HG03108 (cell line): ENCODE results near the gene ANTXR2.

Experiments used
- ATAC-seq: cut with Tn5 transposase; IDR thresholded peaks from one replicate; pipeline ENCODE4 v1.9.1; 2021; ENCODE audit warnings: moderate library complexity; ENCODE audit not compliant: unreplicated experiment

Gene ANTXR2

DNA sequence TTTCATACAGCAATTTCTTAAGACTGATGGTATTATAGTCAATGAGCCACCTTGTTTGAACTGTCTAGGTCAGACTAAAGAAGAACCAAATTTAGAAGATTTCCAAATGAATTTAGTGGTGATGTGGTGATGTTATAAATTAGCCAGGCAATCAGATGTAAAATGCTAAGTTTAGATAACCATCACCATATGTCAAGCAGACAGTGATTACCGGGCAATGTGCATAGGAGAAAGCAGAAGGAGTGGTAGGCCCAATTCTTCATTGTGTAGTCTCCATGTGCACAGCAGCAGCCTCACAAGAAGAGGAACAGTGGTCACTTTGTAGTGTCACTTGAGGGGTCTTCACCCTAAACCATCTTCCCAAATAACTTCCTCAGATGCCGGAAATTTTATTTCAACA lies 198.8 kb downstream of the ANTXR2 start:
- no peak for ATAC-seq

GRCh38 chr4:79872738-79873137 lies 200.3 kb downstream of the ANTXR2 start:
- ATAC-seq, result no peak

GRCh38 chr4:79871961-79872360 lies 201.1 kb downstream of the ANTXR2 start:
- no peak for ATAC-seq

DNA sequence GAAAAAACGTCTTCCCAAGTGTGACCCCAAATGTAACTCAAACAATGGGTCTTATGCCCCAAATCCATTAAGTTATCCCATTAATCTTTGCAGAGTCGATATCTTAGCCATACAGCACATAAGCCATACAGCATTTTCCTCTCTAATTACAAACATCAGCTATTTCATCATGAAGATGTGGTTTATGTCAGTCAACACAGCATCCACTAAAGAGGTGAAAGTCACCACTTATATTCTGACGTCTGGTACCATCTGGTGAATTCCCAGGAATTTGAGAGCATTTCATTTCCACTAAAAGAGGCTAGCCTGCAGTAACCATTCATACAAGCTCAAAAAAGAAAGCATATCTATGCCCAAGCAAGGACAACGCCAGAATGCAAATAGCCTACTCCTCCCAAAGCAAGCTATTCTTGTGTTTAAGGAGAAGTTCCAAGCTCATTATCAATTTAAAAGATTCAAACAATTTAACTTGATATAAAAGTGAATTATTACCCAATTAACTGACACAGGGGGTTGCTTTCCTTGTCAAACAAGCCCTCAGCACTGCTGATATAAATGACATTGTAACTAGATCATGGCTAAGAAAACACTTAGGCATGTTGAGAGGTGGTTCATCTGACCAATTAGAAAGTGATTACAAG lies 203.3 kb downstream of the ANTXR2 start:
- no peak for ATAC-seq

DNA sequence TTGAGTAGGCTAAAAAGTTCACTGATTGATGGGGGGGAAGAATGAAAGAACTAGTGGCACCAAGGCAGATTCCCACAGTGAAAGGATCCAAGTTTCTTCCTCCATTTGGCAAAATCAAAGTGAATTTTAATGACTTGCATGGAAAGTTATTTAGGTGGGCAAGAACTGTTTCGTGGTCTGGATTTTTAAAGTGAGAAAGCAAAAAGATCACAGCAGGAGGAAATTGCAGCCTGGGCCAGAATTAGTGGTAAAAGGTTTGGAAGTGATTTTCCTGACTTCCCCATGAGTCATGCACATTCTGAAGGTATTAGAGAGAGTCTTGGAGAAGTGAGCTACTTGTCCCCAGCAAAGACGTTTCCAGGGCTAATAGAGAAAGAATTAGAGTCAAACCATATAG lies 207.8 kb downstream of the ANTXR2 start:
- no peak for ATAC-seq

GRCh38 chr4:79864500-79865200 lies 208.4 kb downstream of the ANTXR2 start:
- no peak for ATAC-seq

DNA sequence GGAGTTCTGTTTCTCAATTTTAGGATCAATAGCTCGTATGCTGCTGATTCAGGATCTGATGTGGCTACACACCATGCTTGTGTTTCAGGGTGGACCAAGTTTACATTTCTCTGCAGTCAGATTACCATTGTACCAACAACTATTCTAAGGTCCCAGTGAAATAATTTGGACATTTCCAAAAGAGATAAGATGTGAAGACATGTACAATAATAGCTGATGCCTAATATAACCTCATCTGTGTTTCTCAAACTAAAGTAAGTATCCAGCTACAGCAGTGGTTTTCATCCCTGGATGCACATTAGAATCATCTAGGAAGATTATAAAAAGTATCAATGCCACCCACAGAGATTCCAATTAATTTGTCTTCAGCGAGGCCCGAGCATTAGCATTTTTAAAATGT lies 209.7 kb downstream of the ANTXR2 start:
- no peak for ATAC-seq

- no peak for ATAC-seq
These were observed 210.2 kb downstream of the ANTXR2 start for GRCh38 chr4:79862821-79863220.

DNA sequence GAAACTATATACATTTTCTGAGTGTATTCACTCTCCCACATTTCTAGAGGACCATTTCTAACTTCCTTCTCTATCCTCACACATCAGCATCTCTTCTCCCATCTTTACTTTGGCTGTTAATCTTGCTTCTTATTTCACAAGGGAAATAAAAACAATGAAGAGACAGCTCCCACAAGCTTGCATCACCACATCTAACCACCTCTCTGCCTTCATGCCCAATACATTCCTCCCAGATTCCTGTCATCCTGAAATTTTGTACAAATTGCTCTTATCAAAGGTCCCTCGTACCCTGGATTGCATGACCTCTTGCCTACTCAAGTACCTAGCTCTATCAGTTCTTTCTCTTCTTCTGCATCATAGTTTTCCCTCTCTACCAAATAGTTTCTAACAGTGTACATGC lies 215.2 kb downstream of the ANTXR2 start:
- no peak for ATAC-seq

- ATAC-seq, result no peak
These were observed 216.8 kb downstream of the ANTXR2 start for GRCh38 chr4:79856196-79856595.

GRCh38 chr4:79854856-79855502 lies 218.1 kb downstream of the ANTXR2 start:
- ATAC-seq, result no peak

DNA sequence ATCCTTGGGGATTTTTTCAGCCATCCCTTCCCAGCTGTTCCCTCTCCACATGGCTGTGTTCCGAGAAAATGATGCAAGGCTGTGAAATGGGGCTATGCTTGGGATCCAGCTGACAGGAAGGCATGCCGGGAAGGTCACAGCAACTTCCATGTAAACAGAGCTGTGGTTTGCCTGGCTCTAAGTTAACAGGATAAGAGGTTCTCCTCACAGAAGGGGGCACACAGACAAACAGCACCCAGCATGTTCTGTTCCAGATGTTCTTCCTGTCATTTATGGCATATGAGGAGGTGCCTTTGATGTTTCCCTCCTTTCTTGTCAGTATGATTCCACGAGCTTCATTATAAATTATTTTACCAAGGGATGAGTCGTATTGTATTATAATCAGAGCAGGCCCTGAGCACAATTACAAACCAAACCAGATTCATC lies 220.7 kb downstream of the ANTXR2 start:
- ATAC-seq, result no peak

- no peak for ATAC-seq
These were observed 221.3 kb downstream of the ANTXR2 start for GRCh38 chr4:79851625-79852304.
